GM18909 (cell line): ENCODE measurements around the gene CLDN3.

ENCODE experiments used
- ATAC-seq: cut with Tn5 transposase; IDR thresholded peaks from one replicate; pipeline ENCODE4 v1.9.1; 2021; ENCODE audit warnings: mild to moderate bottlenecking; ENCODE audit not compliant: unreplicated experiment, poor library complexity

The CLDN3 gene

GRCh38 chr7:73773700-73774517, 3.8 kb upstream of the CLDN3 start:
- ATAC-seq, result no peak

DNA sequence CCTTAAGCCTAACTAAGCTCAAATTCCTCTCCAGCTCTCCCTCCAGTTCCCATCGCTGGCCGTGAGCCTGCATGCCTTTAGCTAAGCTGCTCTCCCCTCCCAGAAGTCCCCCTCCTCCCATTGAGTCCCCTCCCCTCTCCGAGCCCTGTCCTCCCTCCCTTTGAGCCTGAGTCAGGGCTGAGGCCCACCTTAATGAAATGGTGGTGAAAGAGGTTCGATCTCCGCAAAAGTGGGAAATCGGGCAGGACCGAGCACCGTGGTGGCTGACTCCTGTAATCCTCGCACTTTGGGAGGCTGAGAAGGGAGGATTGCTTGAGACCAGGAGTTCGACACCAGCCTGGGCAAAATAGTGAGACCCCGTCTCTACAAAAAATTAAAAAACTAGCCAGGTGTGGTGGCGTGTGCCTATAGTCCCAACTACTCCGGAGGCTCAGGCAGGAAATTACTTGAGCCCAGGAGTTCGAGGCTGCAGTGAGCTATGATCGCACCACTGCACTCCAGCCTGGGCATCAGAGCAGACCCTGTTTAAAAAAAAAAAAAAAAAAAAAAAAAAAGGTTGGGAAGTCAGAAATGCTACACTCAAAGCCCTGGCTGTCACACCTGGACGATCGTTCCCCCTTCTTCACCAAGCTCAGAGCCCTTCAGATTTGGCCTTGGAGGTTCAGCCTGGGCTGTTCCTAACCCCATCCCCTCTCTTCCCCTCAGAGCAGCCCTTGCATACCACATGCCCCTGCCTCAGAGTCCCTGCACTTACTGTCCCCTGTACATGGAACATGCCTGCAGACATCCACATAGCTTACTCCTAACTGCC, 995 bp upstream of the CLDN3 start:
- no peak for ATAC-seq

- ATAC-seq, result no peak
Observed at GRCh38 chr7:73769481-73770001, 529 bp downstream of the CLDN3 start.

GRCh38 chr7:73768641-73769480, 1.2 kb downstream of the CLDN3 start:
- no peak for ATAC-seq

DNA sequence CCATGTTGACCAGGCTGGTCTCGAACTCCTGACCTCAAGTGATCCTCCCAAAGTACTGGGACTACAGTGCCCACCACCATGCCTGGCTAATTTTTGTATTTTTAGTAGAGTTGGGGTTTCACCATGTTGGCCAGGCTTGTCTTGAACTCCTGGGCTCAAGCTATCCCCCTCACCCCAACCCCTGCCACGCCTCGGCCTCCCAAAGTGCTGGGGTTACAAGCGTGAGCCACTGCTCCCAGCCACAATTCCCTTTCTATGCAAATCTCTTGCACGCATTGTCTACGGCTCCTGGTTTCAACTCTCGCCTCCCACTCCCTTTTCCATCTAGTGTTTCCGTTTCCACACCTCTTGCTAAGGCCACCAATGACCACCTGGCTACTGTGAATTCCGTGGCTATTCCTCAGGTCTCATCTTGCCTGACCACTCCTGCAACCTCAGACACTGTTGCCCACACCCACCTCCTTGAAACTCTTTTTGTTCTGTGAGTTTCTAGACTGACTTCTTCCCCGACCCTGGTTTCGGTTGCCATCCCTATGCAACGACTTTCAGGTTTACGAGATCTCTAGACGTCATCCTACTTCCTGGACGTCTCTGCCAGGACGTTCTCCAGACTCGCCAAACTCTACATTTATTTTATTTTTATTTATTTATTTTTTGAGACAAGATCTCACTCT, 3.4 kb downstream of the CLDN3 start:
- no peak for ATAC-seq

DNA sequence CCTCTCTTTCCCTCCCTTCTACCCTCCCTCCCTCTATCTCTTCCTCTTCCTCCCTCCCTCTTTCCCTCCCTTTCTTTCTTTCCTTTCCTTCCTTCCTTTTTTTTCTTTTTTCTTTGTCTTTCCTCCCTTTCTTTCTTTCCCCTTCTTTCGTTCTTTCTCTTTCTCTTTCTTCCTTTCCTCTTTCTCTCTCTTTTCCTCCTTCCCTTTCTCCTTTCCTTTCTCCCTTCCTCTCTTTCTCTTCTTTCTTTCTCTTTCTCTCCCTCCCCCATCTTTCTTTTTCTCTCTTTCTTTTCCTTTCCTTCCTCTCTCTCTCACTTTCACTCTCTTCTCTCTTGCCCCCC, 7.4 kb downstream of the CLDN3 start:
- ATAC-seq, result no peak

DNA sequence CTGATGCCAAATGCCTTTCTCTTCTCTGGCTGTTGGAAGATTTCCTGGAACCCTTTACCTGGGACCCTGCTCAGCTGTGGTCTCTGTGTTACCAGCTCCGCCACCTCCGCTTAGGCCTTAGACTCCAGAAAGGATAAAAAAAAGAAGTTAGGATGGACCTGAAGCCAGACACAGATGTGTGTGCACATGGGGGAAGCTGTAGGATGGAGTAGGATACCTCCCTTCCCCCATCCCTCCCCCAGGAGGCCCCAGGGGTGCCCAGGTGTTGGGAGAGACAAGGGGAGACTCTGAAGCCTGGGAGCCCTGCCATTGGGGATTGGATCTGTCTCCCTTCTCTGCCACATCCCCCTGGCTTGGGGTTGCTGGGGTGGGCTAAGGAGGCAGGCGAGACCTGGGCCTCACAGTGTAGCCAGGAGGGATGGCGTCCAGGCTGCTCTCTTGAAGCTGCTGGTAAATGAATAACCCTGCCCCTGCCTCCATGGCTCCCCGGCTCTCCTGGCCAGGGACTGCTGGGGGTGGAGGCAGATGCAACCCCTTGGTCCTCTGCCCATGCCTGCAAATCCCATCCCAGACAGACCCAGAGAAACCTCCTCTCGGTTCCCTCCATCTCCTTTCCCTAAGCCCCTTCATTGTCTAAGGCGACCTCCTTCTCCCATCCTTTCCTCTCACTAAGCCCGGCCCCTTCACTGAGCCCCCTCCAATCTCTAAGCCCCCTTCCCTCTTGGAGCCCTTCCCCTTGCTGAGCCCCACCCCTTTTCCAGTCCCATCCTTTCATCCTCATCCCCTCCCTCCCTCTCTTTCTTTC, 8.0 kb downstream of the CLDN3 start:
- no peak for ATAC-seq

GRCh38 chr7:73758581-73759138, 11.4 kb downstream of the CLDN3 start:
- no peak for ATAC-seq

- no peak for ATAC-seq
Observed at GRCh38 chr7:73749931-73750776, 19.9 kb downstream of the CLDN3 start.

- ATAC-seq, result no peak
Observed at GRCh38 chr7:73746378-73746777, 23.7 kb downstream of the CLDN3 start.

- ATAC-seq, result no peak
Observed at GRCh38 chr7:73742753-73743641, 27.1 kb downstream of the CLDN3 start.

DNA sequence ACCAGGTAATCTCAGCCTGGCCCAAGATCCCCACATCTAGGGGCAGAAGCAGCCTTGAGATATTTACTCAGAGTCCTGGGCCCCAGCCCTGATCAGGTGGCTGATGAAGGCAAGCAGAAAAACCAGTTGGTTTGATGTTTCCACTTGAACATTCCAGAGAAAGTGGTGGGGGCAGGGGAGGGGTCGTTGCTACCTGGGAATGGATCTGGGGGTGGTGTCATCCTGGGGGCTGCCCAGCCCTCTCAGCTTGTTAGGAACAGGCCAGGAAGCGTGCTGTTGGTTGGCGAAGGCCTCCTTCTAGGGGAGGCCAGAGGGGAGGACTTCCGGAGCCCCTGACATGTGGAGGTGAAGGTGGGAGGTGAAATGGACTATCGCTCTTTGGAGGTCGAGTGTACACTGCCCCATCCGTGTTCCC, 27.7 kb downstream of the CLDN3 start:
- no peak for ATAC-seq

- no peak for ATAC-seq
Observed at GRCh38 chr7:73741600-73741999, 28.5 kb downstream of the CLDN3 start.

GRCh38 chr7:73740771-73741170, 29.3 kb downstream of the CLDN3 start:
- no peak for ATAC-seq

DNA sequence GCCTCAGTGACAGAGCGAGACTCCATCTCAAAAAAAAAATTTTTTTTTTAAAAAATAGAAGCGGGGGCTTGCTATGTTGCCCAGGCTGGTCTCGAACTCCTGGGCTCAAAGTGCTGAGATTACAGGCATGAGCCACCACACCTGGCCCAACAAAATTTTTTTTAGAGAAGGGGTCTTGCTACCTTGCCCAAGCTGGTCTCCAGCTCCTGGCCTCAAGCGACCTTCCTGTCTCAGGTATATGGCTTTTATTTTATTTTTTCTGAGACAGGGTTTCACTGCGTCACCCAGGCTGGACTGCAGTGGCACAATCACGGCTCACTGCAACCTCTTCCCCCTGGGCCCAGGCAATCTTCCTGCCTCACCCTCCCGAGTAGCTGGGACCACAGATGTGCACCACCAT, 29.9 kb downstream of the CLDN3 start:
- ATAC-seq, result no peak

DNA sequence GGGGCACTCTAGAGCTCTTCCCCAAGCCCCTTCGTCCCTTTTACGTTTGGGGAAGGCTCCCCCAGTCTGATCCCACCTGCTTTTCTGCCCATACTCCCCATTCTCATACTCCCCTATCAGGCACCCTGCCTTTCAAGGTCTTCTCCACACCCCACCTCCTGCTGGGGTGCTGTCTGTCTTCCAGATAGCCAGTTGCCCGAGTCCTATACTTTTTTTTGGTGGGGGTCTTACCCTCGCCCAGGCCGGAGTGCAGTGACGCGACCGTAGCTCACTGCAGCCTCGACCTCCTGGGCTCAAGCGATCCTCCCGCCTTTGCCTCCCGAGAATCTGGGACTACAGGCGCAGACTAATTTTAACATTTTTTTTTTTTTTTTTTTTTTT, 30.7 kb downstream of the CLDN3 start:
- peak; percentile 3 for ATAC-seq
